K562 (cell line): ENCODE results near the gene SLC5A11. TPM values are rescaled to one million over a fixed set of nuclear protein-coding genes. Genes with fewer than 3 reads are reported as not detected.
A peak's percentile ranks its signal among the peaks of the same experiment; 100 is the strongest.

Source experiments
- ATAC-seq: fragments of 200-7000 bp; cut with Tn5 transposase; 3 replicates; pipeline ENCODE4 v1.9.1; 2020; ENCODE audit warnings: moderate library complexity
- BruUV-seq: library from RNA; stranded (reverse); fragments of 400-500 nt; replicated peaks from 2 replicates; lab custom pipeline; 2021; lab: Mats Ljungman, UMichigan
- CTCF ChIA-PET: fragments of 300-600 bp; formaldehyde crosslinking; extraction: SDS; loops from one replicate; lab custom pipeline; 2021; ENCODE audit warnings: low intra/inter-chr PET ratio; lab: Yijun Ruan, JAX
- POLR2A ChIA-PET: fragments of 300-600, 350-650 bp; sonication (Branson Sonifier 250); formaldehyde crosslinking; extraction: SDS; loops from one replicate; lab custom pipeline; 2021; ENCODE audit warnings: antibody characterized with exemption, inconsistent platforms; lab: Yijun Ruan, JAX
- DNase-seq, 4 experiments: peaks; one replicate each; pipeline versions ENCODE4 v3.0.0 to v3.0.0-alpha.2; 2011 to 2018; ENCODE audit warnings: low spot score in 3 of 4, mixed read lengths in 3 of 4; ENCODE audit errors: extremely low read depth in 1 of 4
- FAIRE-seq: peaks from 2 replicates; lab custom pipeline; 2011; peaks lifted over from hg19 to GRCh38; lab: Jason Lieb, UNC
- H2AFZ ChIP-seq: 2 replicates; pipeline ENCODE4 v1.6.0; 2011; ENCODE audit warnings: low read depth, low read length, control low read depth, inconsistent platforms
- H3K27ac ChIP-seq: fragments of 200-600 bp; 3 replicates; pipeline ENCODE4 v1.8.0; 2011; ENCODE audit warnings: low read depth, mild to moderate bottlenecking, control low read depth, inconsistent platforms, low read length, moderate library complexity, mixed read lengths; ENCODE audit errors: extremely low read depth
- H3K27me3 ChIP-seq, 2 experiments: fragments of 300-600 bp in 1 of 2; 2 replicates in 1 of 2; 3 replicates in 1 of 2; pipeline versions ENCODE4 v1.6.0 to v1.8.0; 2011; ENCODE audit warnings: inconsistent platforms in 2 of 2, low read length in 2 of 2, mild to moderate bottlenecking in 1 of 2, mixed read lengths in 1 of 2, moderate library complexity in 1 of 2; ENCODE audit not compliant: control insufficient read depth in 2 of 2, insufficient read depth in 2 of 2
- H3K36me3 ChIP-seq: fragments of 300-600 bp; 3 replicates; pipeline ENCODE4 v1.8.0; 2011; ENCODE audit warnings: mild to moderate bottlenecking, low read length, inconsistent platforms; ENCODE audit not compliant: control insufficient read depth, insufficient read depth
- H3K4me1 ChIP-seq, 2 experiments: fragments of 200-600 bp in 1 of 2; replicated peaks in 1 of 2; 2 replicates in 1 of 2; 3 replicates in 1 of 2; pipeline versions ENCODE4 v1.5.1 to v1.8.0; 2011; ENCODE audit warnings: inconsistent platforms in 2 of 2, low read length in 2 of 2, mild to moderate bottlenecking in 1 of 2, mixed read lengths in 1 of 2, moderate library complexity in 1 of 2; ENCODE audit not compliant: control insufficient read depth in 2 of 2, insufficient read depth in 2 of 2
- H3K4me2 ChIP-seq: 2 replicates; pipeline ENCODE4 v1.6.1; 2011; ENCODE audit warnings: low read length, control low read depth, inconsistent platforms, mixed read lengths; ENCODE audit not compliant: insufficient read depth
- H3K4me3 ChIP-seq: fragments of 200-600 bp; sonication (generic), shearing (Covaris generic); 2 replicates; pipeline ENCODE4 v1.5.1; 2016; ENCODE audit warnings: control low read depth, inconsistent platforms
- H3K79me2 ChIP-seq: fragments of 200-600 bp; 3 replicates; pipeline ENCODE4 v1.8.0; 2011; ENCODE audit warnings: low read length, inconsistent platforms; ENCODE audit not compliant: control insufficient read depth, insufficient read depth
- H3K9ac ChIP-seq, 2 experiments: 2 replicates each; pipeline versions ENCODE4 v1.6.0 to v1.6.1; 2011; ENCODE audit warnings: low read depth in 2 of 2, low read length in 2 of 2, control low read depth in 1 of 2, inconsistent platforms in 1 of 2, mild to moderate bottlenecking in 1 of 2, mixed read lengths in 1 of 2; ENCODE audit not compliant: insufficient read depth in 1 of 2
- H3K9me1 ChIP-seq: one replicate; pipeline ENCODE4 v1.6.0; 2011; ENCODE audit warnings: inconsistent platforms, mild to moderate bottlenecking, low read length, moderate library complexity; ENCODE audit not compliant: control insufficient read depth, insufficient read depth
- H3K9me3 ChIP-seq: replicated peaks from 2 replicates; pipeline ENCODE4 v1.5.1; 2011; ENCODE audit warnings: low read depth, low read length, inconsistent platforms; ENCODE audit not compliant: control insufficient read depth, insufficient read depth
- H4K20me1 ChIP-seq: replicated peaks from 2 replicates; pipeline ENCODE4 v1.6.1; 2011; ENCODE audit warnings: low read length, inconsistent platforms, mixed read lengths; ENCODE audit not compliant: control insufficient read depth, insufficient read depth
- RFX5 ChIP-seq: IDR thresholded peaks from 2 replicates; pipeline ENCODE4 v1.6.1; 2011; ENCODE audit warnings: low read depth, mild to moderate bottlenecking, improper control_type of control experiment, low read length
- SMAD3 ChIP-seq: fragments of 450-650 bp; formaldehyde crosslinking; conservative IDR thresholded peaks from 2 replicates; pipeline ENCODE4 v1.4.0; 2020; ENCODE audit warnings: mild to moderate bottlenecking
- TAF7 ChIP-seq: fragments of 450-650 bp; IDR thresholded peaks from 2 replicates; pipeline ENCODE4 v1.6.1; 2016; ENCODE audit warnings: missing genetic modification characterization, missing compliant biosample characterization
- ZBTB26 ChIP-seq: fragments of 450-650 bp; formaldehyde crosslinking; IDR thresholded peaks from 2 replicates; pipeline ENCODE4 v1.4.0; 2022; ENCODE audit warnings: missing genetic modification characterization
- ZNF512 ChIP-seq: IDR thresholded peaks from 2 replicates; pipeline ENCODE4 v1.6.1; 2016; ENCODE audit warnings: missing genetic modification characterization, missing compliant biosample characterization
- WGBS: fragments of 100-300 bp; shearing (Covaris generic); methylation state at CpG from one replicate; pipeline ENCODE4 v1.1.6; 2016; ENCODE audit warnings: low coverage, mixed read lengths; ENCODE audit not compliant: insufficient coverage; ENCODE audit errors: missing lambda C conversion rate; 5-methylcytosine and 5-hydroxymethylcytosine counted together
- in situ Hi-C: fragments of 300-500 bp; cut with MboI; formaldehyde crosslinking; loops from 4 replicates; pipeline ENCODE4 v1.15.0; 2018; ENCODE audit warnings: inconsistent platforms, mixed read lengths
- intact Hi-C: fragments of 100-400 bp; cut with micrococcal nuclease; formaldehyde crosslinking; loops from 2 replicates; pipeline ENCODE4 v1.14.2; 2022
- polyA plus RNA-seq, 8 experiments: library from polyadenylated mRNA; depleted of rRNA in 4 of 8; stranded (reverse) in 5 of 8; unstranded in 3 of 8; fragments of >200 nt; fragmentation: Nextera tagmentation in 2 of 8; fragmentation: Illumina TruSeq in 1 of 8; extraction: Ambion mirVana in 2 of 8; extraction: Trizol in 1 of 8; gene quantifications; 2 replicates each; pipeline versions ENCODE4 v1.2.1 to v1.2.3, GENCODE V29; 2011 to 2014; ENCODE audit warnings: inconsistent platforms in 1 of 8, missing spikeins in 1 of 8
- total RNA-seq, 7 experiments: library from RNA; depleted of rRNA in 6 of 7; stranded (reverse); fragments of >200 nt in 6 of 7; fragmentation: Illumina TruSeq in 2 of 7; extraction: Trizol in 2 of 7; gene quantifications; 2 replicates each; pipeline versions ENCODE4 v1.2.1 to v1.2.3, GENCODE V29; 2011 to 2021; ENCODE audit warnings: low replicate concordance in 1 of 7

SLC5A11 gene
- total and polyA plus RNA-seq, 9 of the 15 experiments (the other 6 are each of a cell fraction or from before 2014, with no cell fraction given) = 0.04 to 0.25 (median 0.11) TPM; not detected in 3

GRCh38 chr16:24861461-24861860 lies 15.7 kb downstream of the SLC5A11 start:
- intact Hi-C loops = no loop called here
- POLR2A ChIA-PET = no interaction called here
- Histone ChIP-seq H3K4me1 (no peaks in the 10 kb centered on the region), H2AFZ (no peak overlapping the region), H3K79me2 (no peaks in the 10 kb centered on the region), H3K9me3 (no peaks in the 10 kb centered on the region), H3K27me3 (no peaks in the 10 kb centered on the region), H3K9ac (no peak overlapping the region), H3K4me3 (no peak overlapping the region), H3K4me2 (no peak overlapping the region), H3K36me3 (no peaks in the 10 kb centered on the region), H3K9me1 (no peaks in the 10 kb centered on the region), H4K20me1 (no peaks in the 10 kb centered on the region), H3K27ac (no peak overlapping the region)
- in situ Hi-C loops = no loop called here
- CTCF ChIA-PET = no interaction called here
- 0% methylated on average over 1 of the region's 1 CpG for WGBS
- ATAC-seq = no peak
- TF ChIP-seq RFX5 (no peak), TAF7 (tag) (0 out of 2 replicates have a peak, but pooled peaks have one; percentile 18), ZNF512 (peak; percentile 91), ZBTB26 (CRISPR knock-in tag) (0 out of 2 replicates have a peak, but pooled peaks have one; percentile 19), SMAD3 (CRISPR knock-in tag) (no peak)
- no peak for FAIRE-seq
- no TSS peak for BruUV-seq
- no peak for DNase-seq
